ENCODE measurements around the gene CLIP1. TPM values are rescaled to one million over a fixed set of nuclear protein-coding genes. Genes with fewer than 3 reads are reported as not detected.

Gene CLIP1
- total RNA-seq, 3 donors from 2014 or later, result 43.5 to 170 (median 45.0) TPM

- ATAC-seq (no peak), DNase-seq (no peak)
- intact Hi-C loops (cut with DNase I, micrococcal nuclease), result no loop called here
- Histone ChIP-seq H3K9me3 (no peaks in the 10 kb centered on the region), H3K4me3 (no peak overlapping the region), H3K4me1 (ENCODE audit: low read depth) (no peaks in the 10 kb centered on the region), H3K36me3 (ENCODE audit: low read depth) (no peaks in the 10 kb centered on the region)
- TF ChIP-seq CTCF (IDR thresholded peaks at IDR 0.05), result no peak
Observed at GRCh38 chr12:122298071-122298748, 124.3 kb downstream of the CLIP1 start.

GRCh38 chr12:122297494-122297893 is 125.0 kb downstream of the CLIP1 start:
- no peak overlapping the region for H3K4me3 ChIP-seq
- H3K9me3 ChIP-seq, result no peaks in the 10 kb centered on the region
- intact Hi-C loops (cut with DNase I, micrococcal nuclease), result no loop called here
- H3K36me3 ChIP-seq (ENCODE audit: low read depth), result no peaks in the 10 kb centered on the region
- ATAC-seq (no peak), DNase-seq (no peak)
- TF ChIP-seq CTCF (IDR thresholded peaks at IDR 0.05), result no peak
- no peaks in the 10 kb centered on the region for H3K4me1 ChIP-seq (ENCODE audit: low read depth)

- H3K9me3 ChIP-seq, result no peaks in the 10 kb centered on the region
- no peaks in the 10 kb centered on the region for H3K4me1 ChIP-seq (ENCODE audit: low read depth)
- intact Hi-C loops (cut with DNase I, micrococcal nuclease), result no loop called here
- ATAC-seq, result no peak
- no peak overlapping the region for H3K4me3 ChIP-seq
- DNase-seq, result no peak
- TF ChIP-seq CTCF (IDR thresholded peaks at IDR 0.05), result no peak
- H3K36me3 ChIP-seq (ENCODE audit: low read depth), result no peaks in the 10 kb centered on the region
Observed at GRCh38 chr12:122295877-122296276, 126.6 kb downstream of the CLIP1 start.

- Histone ChIP-seq H3K9me3 (no peaks in the 10 kb centered on the region), H3K4me1 (ENCODE audit: low read depth) (no peaks in the 10 kb centered on the region), H3K36me3 (ENCODE audit: low read depth) (no peaks in the 10 kb centered on the region), H3K4me3 (no peak overlapping the region)
- DNase-seq, result no peak
- intact Hi-C loops (cut with DNase I, micrococcal nuclease), result no loop called here
- no peak for TF ChIP-seq CTCF (IDR thresholded peaks at IDR 0.05)
- no peak for ATAC-seq
Observed at GRCh38 chr12:122293081-122293480, 129.4 kb downstream of the CLIP1 start.

- H3K4me1 ChIP-seq (ENCODE audit: low read depth), result no peaks in the 10 kb centered on the region
- no peaks in the 10 kb centered on the region for H3K9me3 ChIP-seq
- DNase-seq (no peak), ATAC-seq (no peak)
- H3K4me3 ChIP-seq, result no peak overlapping the region
- H3K36me3 ChIP-seq (ENCODE audit: low read depth), result no peaks in the 10 kb centered on the region
- no peak for TF ChIP-seq CTCF (IDR thresholded peaks at IDR 0.05)
- intact Hi-C loops (cut with DNase I, micrococcal nuclease), result no loop called here
Observed at GRCh38 chr12:122291431-122291830, 131.0 kb downstream of the CLIP1 start.

- TF ChIP-seq CTCF (IDR thresholded peaks at IDR 0.05), result no peak
- no peaks in the 10 kb centered on the region for H3K9me3 ChIP-seq
- no peak overlapping the region for H3K4me3 ChIP-seq
- intact Hi-C loops (cut with DNase I, micrococcal nuclease), result no loop called here
- DNase-seq (no peak), ATAC-seq (no peak)
- no peaks in the 10 kb centered on the region for H3K4me1 ChIP-seq (ENCODE audit: low read depth)
- peaks cover 3% of the 10 kb centered on the region for H3K36me3 ChIP-seq (ENCODE audit: low read depth)
Observed at GRCh38 chr12:122283680-122284079, 138.8 kb downstream of the CLIP1 start.
